ENCODE results near the gene VWA8. TPM values are rescaled to one million over a fixed set of nuclear protein-coding genes. Genes with fewer than 3 reads are reported as not detected.

Gene VWA8
- total and polyA plus RNA-seq, 2 of the 8 experiments (the other 6 are each of a cell fraction or from before 2014, with no cell fraction given) = 5.9 to 19.6 TPM

DNA sequence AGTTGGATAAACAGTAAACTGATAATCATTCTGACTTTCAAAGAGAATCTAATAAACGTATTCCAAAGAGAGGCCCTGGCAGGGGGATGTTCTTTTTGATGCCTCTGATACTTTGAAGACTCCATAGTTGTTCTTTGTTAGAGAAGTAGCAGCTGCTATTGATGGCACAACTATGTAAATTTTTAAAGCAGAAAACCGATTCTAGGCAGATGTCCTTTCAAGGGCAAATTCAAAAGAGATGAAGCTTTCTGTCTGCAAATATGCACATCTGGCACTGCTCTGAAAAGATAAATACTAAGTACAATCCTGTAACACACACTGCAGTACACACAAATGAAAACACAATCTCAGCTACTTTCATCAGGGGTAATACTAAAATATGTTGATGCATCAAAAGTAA, 250.1 kb downstream of the VWA8 start (continued):
- TF ChIP-seq, protein P1, sequence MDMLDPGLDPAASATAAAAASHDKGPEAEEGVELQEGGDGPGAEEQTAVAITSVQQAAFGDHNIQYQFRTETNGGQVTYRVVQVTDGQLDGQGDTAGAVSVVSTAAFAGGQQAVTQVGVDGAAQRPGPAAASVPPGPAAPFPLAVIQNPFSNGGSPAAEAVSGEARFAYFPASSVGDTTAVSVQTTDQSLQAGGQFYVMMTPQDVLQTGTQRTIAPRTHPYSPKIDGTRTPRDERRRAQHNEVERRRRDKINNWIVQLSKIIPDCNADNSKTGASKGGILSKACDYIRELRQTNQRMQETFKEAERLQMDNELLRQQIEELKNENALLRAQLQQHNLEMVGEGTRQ (IDR thresholded peaks at IDR 0.05; ENCODE audit: low read length) = no peak
- TF ChIP-seq POLR2AphosphoS5 (IDR thresholded peaks at IDR 0.05; ENCODE audit: low read depth, low read length) (no peak), EGR1 (IDR thresholded peaks at IDR 0.05; ENCODE audit: borderline replicate concordance, low read depth, low read length) (no peak), TEAD4 (IDR thresholded peaks at IDR 0.05; ENCODE audit: low read depth, low read length) (no peak), CREB1 (IDR thresholded peaks at IDR 0.05) (no peak), TAF7 (optimal IDR thresholded peaks at IDR 0.05; ENCODE audit: borderline replicate concordance, low read depth, low read length) (no peak), TBP (IDR thresholded peaks at IDR 0.05; ENCODE audit: low read depth, low read length) (no peak)
